RWPE2 (cell line): Measurements from ENCODE around the gene FGF19.
"Not testable (repeated sequence)": the region's sequence is repeated elsewhere in the genome, so short reads cannot be mapped to it uniquely, and the experiment has no call there.

ENCODE experiments used
- ATAC-seq: fragments of 200-7000 bp; cut with Tn5 transposase; 3 replicates; pipeline ENCODE4 v1.9.1; 2021; ENCODE audit warnings: low read depth
- DNase-seq: peaks from one replicate; pipeline ENCODE4 v3.0.0-alpha.2; 2020; ENCODE audit warnings: low spot score
- H3K27ac ChIP-seq: fragments of 450-650 bp; 2 replicates; pipeline ENCODE4 v1.5.1; 2017; ENCODE audit warnings: mild to moderate bottlenecking; ENCODE audit not compliant: poor library complexity, severe bottlenecking
- H3K27me3 ChIP-seq: fragments of 250-450 bp; sonication (Bioruptor Pico); 2 replicates; pipeline ENCODE4 v1.5.1; 2021; ENCODE audit warnings: mild to moderate bottlenecking, moderate library complexity; ENCODE audit not compliant: insufficient read depth, poor library complexity, severe bottlenecking
- H3K36me3 ChIP-seq: fragments of 250-450 bp; sonication (Bioruptor Pico); 2 replicates; pipeline ENCODE4 v1.5.1; 2020; ENCODE audit warnings: low read depth, mild to moderate bottlenecking, moderate library complexity
- H3K4me1 ChIP-seq: fragments of 250-450 bp; sonication (Bioruptor Pico); 2 replicates; pipeline ENCODE4 v1.5.1; 2021; ENCODE audit warnings: mild to moderate bottlenecking, moderate library complexity; ENCODE audit not compliant: insufficient read depth, poor library complexity, severe bottlenecking
- H3K4me3 ChIP-seq: fragments of 250-450 bp; sonication (Bioruptor Pico); 2 replicates; pipeline ENCODE4 v1.5.1; 2021; ENCODE audit warnings: mild to moderate bottlenecking, moderate library complexity; ENCODE audit not compliant: severe bottlenecking
- H3K9me3 ChIP-seq: fragments of 250-450 bp; sonication (Bioruptor Pico); 2 replicates; pipeline ENCODE4 v1.5.1; 2021; ENCODE audit warnings: mild to moderate bottlenecking, moderate library complexity; ENCODE audit not compliant: severe bottlenecking
- CTCF ChIP-seq: fragments of 450-650 bp; IDR thresholded peaks from one replicate; pipeline ENCODE4 v1.5.1; 2017; ENCODE audit warnings: mild to moderate bottlenecking, moderate library complexity; ENCODE audit not compliant: poor library complexity, severe bottlenecking

Gene FGF19

GRCh38 chr11:69697469-69697843 lies 6.4 kb downstream of the FGF19 start:
- ATAC-seq = no peak

GRCh38 chr11:69696749-69697468 lies 6.9 kb downstream of the FGF19 start:
- Histone ChIP-seq H3K4me1 (no peaks in the 10 kb centered on the region), H3K36me3 (no peaks in the 10 kb centered on the region), H3K9me3 (no peaks in the 10 kb centered on the region), H3K27ac (no peak overlapping the region), H3K27me3 (peaks cover under 1% of the 10 kb centered on the region), H3K4me3 (no peak overlapping the region)
- DNase-seq (no peak), ATAC-seq (no peak)
- no peak for TF ChIP-seq CTCF

More at GRCh38 chr11:69697469-69697843, 6.4 kb downstream of the FGF19 start:
- H3K4me1 ChIP-seq = no peaks in the 10 kb centered on the region
- no peak for TF ChIP-seq CTCF
- peaks cover 6% of the 10 kb centered on the region for H3K27me3 ChIP-seq
- no peak for DNase-seq
- H3K4me3 ChIP-seq = no peak overlapping the region
- no peaks in the 10 kb centered on the region for H3K9me3 ChIP-seq
- no peaks in the 10 kb centered on the region for H3K36me3 ChIP-seq
- H3K27ac ChIP-seq = no peak overlapping the region

GRCh38 chr11:69695995-69696394 lies 7.8 kb downstream of the FGF19 start:
- H3K4me1 ChIP-seq, DNase-seq, H3K36me3 ChIP-seq, H3K27ac ChIP-seq, H3K4me3 ChIP-seq, H3K9me3 ChIP-seq, H3K27me3 ChIP-seq, ATAC-seq: not testable (repeated sequence)

- no peak for DNase-seq
- no peaks in the 10 kb centered on the region for H3K4me1 ChIP-seq
- H3K36me3 ChIP-seq = no peaks in the 10 kb centered on the region
- no peaks in the 10 kb centered on the region for H3K9me3 ChIP-seq
- no peaks in the 10 kb centered on the region for H3K27me3 ChIP-seq
- no peak for TF ChIP-seq CTCF
- H3K27ac ChIP-seq = no peak overlapping the region
- no peak for ATAC-seq
- H3K4me3 ChIP-seq = no peak overlapping the region
These were observed 8.2 kb downstream of the FGF19 start for GRCh38 chr11:69695581-69695980.

GRCh38 chr11:69694781-69695180 lies 9.0 kb downstream of the FGF19 start:
- H3K4me1 ChIP-seq = no peaks in the 10 kb centered on the region

More at GRCh38 chr11:69694781-69695180, 9.0 kb downstream of the FGF19 start:
- DNase-seq (no peak), ATAC-seq (no peak)
- TF ChIP-seq CTCF = no peak
- Histone ChIP-seq H3K36me3 (no peaks in the 10 kb centered on the region), H3K9me3 (no peaks in the 10 kb centered on the region), H3K27ac (no peak overlapping the region), H3K4me3 (no peak overlapping the region), H3K27me3 (no peaks in the 10 kb centered on the region)
